Limb (tissue), 2 donors: ENCODE results near the gene ELP4.
"Not testable (repeated sequence)": the region's sequence is repeated elsewhere in the genome, so short reads cannot be mapped to it uniquely, and the experiment has no call there.

Experiments used
- DNase-seq, 2 donors: peaks; one replicate each; pipeline ENCODE4 v3.0.0-alpha.2; 2016; ENCODE audit errors: extremely low spot score in 2 of 2

The ELP4 gene

DNA sequence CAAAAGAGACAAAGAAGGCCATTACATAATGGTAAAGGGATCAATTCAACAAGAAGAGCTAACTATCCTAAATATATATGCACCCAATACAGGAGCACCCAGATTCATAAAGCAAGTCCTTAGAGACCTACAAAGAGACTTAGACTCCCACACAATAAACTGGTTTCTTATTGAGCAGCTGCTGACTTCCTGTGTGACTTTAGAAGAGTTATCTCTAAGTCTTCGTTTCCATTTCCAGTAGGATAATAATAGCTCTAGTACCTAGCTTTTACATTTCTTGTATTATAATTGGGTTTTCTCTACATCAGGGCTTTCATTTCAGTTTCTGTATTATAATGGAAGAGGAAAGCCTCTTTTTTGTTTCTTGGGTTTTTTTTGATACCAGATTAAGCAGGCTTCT is 187.5 kb downstream of the ELP4 start:
- DNase-seq, result not testable (repeated sequence)

DNA sequence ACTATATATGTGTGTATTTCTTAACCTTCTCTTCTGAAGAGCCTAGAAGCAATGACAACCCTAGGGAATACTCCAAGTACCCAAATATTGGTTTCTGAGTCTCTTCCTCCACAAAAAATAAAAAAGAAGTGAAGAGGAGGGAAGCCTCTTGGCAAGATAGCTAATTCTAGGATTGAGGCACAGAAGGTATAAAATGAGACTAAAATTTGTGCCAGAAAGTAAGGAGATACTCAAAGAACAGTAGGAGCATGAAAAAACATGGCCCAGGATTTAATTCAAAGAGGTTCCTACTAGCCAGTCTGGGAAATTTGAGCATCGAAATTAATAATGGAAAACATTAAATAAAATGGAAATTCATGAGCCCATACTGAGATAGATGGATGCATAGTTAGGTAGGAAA is 189.5 kb downstream of the ELP4 start:
- no peak for DNase-seq

DNA sequence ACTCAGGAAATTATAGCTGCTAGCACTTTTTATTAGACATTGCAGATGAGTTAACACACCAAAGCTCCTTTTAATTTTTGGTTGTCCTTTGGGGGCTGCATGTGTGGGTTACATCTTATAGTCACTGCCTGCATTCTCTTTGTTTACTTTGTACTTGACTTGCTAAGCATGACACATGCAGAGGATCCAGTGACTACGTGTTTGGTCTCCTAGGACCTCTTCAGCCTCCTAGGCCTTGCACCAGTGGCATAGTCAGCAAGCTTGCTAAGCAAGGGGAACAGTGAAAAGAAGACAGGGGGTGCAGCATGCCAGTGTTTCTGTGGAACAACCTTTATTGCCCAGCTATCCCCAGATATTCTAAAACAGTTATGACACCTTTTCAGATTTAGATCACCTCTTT is 193.4 kb downstream of the ELP4 start:
- DNase-seq, result no peak

DNA sequence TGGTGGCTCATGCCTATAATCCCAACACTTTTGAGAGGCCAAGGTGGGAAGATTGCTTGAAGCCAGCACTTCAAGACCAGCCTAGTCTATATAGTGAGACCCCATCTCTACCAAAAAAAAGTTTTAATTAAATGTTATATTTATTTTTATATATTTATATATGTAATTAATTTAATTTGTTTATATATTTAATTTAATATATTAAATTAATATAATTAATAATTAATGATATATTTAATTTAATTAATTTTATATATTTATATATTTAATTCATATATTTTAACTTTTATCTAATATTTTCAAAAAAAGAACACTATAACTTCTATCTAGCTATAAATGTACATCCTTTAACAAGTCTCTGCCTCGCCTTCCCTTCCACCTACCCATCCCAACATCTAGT is 196.8 kb downstream of the ELP4 start:
- no peak for DNase-seq

DNA sequence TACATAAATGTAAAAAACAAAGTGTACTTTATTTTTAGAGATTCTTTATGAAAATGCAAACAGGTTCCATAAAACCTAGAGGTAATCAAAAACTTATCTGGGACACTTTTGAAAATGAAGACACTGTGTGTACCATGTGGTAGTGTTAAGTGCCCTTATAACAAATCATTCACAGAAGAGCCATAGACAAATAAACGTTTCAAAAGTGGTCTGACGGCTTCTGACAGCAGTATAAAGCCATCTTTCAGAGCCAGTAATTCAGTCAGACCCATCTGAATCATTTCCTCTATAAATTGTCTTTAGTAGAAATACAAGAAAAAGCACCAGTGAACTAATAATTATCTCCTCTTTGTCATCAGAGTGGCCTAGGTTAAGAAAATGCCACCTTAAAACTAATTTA is 201.6 kb downstream of the ELP4 start:
- no peak for DNase-seq

DNA sequence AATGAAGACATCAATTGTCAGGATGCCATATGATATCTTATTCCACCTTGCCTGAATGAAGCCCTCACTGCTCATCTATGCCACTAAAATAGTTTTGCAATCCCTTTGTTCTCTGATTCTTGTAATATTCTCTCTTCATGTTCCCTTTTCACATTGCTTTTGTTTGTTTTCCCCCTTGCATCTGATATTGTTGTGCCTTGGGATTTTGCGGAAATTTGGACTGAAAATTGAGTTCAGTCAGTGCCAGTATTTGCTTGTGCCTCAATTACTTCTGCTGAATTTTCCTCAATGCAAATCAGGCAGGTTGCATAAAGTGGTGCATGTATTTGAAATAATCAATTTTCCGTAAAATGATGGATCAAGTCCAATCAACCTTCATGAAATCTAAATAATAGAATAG is 203.3 kb downstream of the ELP4 start:
- no peak for DNase-seq

DNA sequence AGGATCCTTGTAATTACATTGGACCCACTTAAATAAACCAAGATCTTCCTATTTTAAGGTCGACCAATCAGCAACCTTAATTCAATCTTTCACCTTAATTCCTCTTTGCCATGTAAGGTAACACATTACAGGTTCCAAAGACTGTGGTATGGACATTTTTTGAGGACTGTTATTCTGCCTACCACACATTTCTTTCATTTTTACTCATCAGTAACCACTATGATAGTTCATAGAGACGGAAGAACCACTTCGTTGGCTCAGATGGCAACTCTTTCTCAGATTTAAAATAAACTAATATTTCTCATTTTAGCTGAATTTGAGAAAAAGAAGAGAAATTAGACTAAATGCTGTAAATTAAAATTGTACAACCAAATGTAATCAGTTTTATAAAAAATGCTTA is 205.3 kb downstream of the ELP4 start:
- DNase-seq, result no peak

DNA sequence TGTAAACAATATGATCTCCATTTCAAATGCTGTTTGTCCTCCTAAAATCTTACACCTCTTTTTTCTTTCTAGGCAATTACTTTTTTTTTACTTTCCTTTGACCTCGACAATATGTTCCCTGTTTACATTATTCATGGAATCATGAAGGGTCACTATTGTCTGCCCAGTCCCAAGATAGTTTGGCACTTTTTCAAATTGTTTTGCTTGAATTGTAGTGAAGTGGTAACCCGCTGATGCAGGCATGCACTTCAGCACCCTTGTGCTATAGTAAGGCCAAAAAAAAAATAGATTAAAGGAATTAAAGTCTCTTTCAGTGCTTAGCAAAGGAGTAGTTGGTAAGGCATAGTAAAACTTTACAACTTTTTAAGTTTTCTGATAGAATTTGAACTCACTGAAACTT is 210.7 kb downstream of the ELP4 start:
- no peak for DNase-seq

DNA sequence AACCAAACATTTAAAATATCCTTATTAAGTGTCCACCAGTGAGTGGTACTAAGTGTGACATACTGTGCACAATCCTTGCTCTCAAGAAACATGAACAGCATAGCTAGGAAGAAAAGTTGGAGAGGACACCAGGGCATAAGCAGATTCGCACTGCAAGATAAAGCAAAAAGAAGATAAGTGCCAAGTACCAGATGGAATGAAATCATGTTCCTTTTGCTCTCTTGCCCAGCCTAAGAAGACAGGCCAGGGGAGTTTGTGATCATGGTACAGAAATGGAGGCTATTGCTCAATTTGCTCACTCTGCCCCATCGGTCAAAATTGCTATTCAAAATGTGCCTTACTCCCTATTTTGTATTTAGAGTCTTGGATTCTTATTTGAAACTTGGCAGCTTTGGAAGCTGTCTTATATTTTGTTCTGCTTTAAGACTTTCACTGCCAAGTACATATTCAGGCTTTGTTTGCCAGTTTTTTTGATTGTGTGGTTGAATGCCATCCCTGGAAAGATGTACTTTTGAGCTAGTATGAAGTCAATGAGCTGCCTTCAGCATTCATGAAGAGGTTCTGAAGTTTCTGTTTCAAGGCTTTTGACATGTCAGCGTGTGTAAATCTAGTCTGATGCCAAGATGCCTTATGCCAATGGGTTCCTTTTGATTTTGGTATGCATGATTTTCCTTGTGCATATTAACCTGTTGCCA is 211.3 kb downstream of the ELP4 start:
- DNase-seq, result no peak

DNA sequence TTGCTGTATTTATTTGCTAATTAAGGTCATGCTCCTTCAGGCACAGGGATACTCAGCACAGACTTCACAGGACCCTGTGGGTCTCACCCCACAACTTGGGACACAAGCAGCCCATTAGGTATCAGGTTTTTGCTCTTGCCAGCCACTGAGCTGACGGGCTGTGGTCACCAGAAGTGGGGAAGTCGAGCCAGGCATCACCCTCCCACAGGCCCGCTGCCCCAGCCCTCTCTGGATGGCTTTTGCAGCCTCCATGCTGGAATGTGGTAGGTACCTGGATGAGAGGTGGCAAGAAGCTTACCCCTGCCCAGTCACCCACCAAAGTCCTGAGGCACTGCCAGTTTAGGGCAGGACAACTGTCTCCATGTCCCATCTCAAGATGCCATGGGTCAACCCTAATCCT is 213.2 kb downstream of the ELP4 start:
- DNase-seq, result no peak

DNA sequence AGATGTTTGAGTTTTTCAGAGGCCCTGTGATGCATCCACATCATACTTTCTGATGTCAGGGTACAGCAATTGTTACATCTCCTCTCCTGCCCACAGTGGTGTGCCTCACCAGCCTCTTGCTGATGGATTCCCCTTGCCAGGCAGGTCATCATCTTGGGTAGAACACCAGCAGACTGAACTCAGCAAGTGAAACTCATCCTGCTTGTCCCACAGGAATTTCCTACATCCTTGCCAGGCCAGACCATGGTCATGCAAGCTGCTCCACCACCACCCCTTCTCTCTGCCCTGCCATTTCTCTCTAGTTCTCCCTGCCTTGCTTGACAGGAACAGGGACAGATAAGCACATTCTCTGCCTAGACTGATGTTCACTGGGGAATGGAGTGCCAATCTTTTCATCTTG is 215.6 kb downstream of the ELP4 start:
- DNase-seq, result no peak

DNA sequence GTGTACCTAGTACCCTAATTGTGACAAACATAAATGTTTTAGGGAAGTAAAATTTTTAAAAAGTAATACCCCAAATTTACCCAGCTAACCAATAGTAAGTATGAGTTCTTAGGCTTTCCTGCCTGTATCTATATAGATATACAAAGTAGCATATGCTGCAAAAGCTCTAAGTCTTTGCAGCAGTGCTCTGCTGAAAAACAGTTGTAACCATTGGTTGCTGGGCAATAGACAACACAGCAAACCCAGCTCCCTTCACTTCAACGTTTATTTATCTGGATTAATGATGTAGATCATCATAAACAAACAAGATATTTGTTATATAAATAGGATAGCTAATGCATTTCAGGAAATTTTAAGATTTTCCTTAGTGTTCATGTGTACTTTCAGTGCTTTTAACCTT is 218.9 kb downstream of the ELP4 start:
- DNase-seq, result no peak

DNA sequence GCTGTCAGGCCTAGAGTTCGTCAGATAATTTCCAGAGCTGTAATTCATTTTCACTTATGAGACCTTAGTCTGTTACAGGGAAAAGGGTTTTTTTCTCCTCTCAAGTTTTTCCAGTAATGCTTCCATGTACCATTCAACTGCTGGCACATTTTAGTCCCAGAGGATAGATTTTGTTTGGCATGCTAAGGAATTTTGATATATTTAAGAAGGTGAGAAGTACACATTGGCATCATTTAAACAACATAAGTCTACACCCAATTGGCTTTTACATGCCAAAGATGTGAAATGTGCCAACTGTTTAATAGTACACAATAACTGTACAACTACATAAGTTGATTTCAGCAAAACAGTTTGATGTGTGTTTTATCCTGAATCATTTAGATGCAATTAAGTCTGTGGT is 230.6 kb downstream of the ELP4 start:
- no peak for DNase-seq

DNA sequence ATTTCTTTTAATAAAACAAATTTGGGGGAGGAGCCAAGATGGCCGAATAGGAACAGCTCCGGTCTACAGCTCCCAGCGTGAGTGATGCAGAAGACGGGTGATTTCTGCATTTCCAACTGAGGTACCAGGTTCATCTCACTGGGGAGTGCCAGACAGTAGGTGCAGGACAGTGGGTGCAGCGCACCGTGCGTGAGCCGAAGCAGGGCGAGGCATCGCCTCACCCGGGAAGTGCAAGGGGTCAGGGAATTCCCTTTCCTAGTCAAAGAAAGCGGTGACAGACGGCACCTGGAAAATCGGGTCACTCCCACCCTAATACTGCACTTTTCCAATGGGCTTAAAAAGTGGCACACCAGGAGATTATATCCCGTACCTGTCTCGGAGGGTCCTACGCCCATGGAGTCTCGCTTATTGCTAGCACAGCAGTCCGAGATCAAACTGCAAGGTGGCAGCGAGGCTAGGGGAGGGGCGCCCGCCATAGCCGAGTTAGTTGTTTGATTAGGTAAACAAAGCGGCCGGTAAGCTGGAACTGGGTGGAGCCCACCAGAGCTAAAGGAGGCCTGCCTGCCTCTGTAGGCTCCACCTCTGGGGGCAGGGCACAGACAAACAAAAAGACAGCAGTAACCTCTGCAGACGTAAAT is 231.3 kb downstream of the ELP4 start:
- DNase-seq, result not testable (repeated sequence)

DNA sequence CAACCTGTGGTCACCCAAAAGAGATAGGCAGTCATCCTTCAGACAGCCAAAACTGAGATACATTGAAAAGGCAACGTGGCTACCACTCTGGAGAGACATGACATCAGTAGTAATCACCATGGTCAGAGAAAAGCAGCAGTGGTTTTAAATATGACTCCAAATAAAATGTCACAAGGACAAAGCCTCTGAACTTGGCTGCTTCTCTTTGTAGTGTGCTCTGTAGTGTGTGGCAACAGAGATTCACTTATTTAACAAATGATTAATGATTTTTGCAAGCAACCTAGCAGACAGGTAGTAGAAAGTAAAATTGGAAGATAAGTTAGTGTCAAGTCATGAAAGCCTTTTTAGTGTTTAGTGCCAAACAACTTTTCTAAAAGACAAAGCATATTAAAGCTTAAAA is 238.0 kb downstream of the ELP4 start:
- no peak for DNase-seq

DNA sequence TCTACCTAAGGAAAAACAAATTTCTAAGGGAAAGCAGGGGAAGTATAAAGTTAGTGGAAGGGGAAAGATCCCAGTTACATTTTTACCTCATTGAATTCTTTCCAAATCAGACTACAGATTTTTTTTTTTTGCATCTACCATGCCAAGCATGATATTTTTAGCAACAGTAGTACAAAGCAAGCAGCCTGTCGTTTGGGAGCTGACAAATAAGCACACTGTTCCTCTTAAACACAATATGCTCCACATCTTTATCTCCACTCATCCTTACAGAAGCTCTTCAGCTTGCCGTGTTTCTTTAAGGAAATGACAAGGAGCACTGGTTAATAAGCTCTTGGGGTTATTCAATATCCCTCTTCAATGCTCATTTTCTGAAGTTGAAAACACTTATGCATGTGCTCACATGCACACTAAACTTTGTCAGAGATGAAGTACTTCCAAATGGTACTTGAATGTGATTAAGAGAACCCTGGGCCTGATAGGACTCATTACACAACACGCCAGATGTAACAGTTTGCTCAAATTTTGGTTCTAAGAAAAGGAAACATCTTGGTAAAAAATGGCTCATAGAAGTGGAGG is 247.8 kb downstream of the ELP4 start:
- DNase-seq, result no peak

DNA sequence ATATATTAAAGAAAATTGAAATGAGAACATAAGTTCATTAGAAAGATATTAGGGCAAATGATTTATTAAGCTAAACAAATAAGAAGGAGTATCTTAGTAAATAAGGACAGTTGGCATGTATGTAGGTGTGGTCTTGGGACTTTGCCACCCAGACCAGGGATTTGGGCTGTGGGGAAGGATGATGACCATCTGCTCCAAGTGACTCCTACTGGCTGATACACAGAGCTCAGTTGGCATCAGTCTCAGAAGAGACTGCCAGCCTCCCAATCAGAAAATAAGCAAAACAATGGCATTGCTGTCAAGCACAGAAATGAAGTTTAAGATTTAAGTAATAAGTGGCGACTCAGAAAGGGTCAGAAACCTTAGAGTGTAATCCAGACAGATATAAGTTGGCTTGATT is 252.1 kb downstream of the ELP4 start:
- no peak for DNase-seq

DNA sequence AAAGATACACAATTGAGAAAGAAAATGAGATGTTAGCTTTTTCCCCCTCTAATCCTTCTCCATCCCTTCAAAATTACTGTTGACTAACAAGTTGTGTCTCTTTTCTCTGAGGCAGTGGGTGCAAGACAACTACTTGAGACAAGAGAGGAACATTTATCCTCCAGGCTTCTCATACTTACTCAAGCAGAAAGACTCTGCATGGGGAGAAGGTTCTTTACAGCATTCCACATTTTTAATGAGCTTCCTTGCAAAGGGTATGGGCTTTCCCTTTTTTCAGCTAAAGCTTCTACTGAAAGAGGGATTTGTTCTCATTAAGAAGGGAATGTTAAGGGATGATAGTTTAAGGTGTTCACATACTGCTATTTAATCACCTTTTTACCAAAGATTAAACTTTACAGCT is 253.7 kb downstream of the ELP4 start:
- no peak for DNase-seq

DNA sequence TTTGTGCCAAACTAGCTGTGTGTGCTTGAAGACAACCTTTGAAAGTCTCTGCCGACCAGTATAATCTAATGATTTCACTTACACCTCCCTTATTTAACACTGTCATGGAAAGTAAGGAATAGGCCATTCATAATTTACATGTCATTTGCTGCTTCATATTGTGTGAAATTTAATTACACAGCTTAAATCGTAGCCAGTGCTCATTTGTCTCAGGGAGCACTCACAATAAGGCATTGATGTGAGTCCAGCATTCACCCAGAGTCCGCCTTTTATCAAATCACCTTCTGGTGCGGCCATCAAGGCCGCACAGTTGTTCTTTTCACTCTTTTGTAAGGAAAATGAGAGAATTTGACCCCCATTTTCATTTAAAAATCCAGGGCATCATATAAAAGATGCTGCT is 254.7 kb downstream of the ELP4 start:
- DNase-seq, result no peak

DNA sequence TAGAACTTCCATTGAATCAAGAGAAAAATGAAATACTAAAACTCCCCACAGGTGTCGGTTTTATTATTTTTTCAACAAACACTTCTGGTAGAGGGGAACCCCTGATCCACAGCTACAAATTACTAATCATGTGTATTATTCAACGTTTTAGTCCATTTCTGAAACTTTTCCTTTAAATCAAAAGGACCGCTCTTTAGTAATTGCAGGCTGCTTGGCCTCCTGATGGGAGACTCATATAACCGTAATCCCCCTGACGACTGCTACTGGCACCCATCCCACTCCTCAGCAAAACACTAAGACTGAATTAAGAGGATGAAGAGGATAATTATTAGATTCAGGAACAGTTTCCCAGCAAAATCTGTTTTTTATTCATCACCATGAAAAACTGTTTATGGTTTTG is 255.2 kb downstream of the ELP4 start:
- DNase-seq, result no peak

DNA sequence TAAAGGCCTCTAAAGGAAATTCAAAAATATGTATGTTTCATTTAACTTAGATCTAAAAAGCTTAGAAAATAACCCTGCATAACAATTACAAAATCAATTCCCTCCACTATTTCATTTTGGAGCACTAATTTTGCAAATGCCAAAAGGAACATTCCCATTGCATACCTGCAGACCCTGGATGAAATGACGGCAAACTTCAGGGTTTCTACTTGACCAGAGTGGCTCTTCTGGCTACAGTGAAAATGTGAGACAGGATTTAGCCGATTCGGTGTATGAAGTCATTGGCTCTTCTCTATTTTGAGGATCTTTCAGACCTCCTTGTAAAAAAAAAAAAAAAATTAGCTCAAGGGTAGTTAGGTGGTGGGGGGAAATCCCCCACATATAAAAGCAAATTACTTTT is 257.5 kb downstream of the ELP4 start:
- DNase-seq, result no peak

DNA sequence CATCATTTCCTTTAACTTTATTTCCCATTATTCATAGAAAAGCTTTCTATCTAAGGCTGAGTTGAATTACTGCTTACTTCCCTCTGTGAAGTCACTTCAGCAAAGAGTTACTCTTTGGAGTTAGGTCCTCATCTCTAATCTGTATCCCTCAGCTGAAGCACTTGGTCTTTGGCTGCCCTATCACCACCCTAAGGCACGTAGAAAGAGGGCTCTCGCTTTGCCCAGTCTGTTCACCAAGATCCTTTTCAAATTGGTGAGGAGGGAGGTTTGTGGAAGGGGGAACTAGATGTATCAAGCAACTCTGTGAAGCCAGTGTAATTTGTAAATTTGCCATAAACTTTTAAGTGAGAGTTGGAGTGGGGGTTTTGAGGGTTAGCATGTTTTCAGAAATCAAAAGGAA is 258.1 kb downstream of the ELP4 start:
- no peak for DNase-seq
